Choroid plexus epithelial cell (primary cell): ENCODE results near the gene WNK3.
"Not testable (repeated sequence)": the region's sequence is repeated elsewhere in the genome, so short reads cannot be mapped to it uniquely, and the experiment has no call there.

Experiments used
- DNase-seq: peaks from one replicate; pipeline ENCODE4 v3.0.0-alpha.2; 2010; ENCODE audit warnings: low read depth
- H3K4me3 ChIP-seq: 2 replicates; pipeline ENCODE4 v1.5.1; 2011; ENCODE audit warnings: low read depth, mild to moderate bottlenecking, control low read depth, low read length, moderate library complexity
- TF ChIP-seq, protein P1 (sequence below): conservative IDR thresholded peaks from 2 replicates; pipeline ENCODE4 v1.5.1; 2011; ENCODE audit warnings: low read depth, mild to moderate bottlenecking, control low read depth, inconsistent platforms, low read length, moderate library complexity

The WNK3 gene

DNA sequence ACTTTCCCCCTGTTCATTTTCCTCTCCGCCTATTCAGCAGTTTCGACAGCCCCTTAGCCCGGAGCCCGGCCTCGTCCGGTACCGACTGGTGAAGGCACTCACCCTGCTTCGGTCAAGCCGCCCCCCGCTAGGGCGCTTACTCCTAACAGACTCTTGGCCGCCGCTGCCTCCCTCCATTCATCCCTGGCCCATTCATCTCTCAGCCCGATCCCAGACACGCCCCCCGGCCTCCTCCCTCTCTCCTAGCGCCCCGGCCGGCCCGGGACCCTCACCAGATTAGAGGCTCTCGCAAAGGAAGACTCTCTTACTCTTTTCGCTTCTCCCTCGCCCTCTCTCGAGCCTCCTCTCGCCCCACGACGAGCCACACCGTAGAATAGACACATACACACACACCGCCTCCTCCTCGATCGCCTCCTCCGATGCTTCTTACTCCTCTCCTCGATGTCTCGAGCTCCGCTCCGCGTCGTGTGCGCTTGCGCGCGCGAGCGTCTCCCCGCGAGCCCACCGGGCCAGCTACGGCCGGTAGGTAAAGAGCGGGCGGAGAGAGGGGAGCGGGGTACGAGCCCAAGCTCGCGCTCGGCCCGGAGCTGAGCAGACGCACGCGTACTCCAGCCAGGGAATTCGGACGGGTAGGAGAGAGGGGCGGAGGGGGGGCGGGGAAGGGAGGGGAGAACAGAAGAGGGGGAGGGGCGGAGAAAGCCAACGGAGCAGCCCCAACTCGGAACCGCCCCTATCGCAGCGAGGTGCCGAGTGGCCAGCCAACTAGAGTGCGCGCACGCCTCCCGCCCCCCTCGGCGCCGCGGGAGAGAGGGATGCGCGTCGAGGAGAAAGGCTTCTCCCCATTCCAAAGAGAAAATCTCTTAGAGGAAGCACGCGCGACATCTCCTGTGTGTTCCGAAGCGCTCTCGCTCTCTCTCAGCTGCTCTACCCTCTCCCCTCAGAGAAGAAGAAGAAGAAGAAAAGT is at the start of gene WNK3:
WNK3 (minus strand) TSS at position 633 of the 964 bp plus-strand sequence.
- TF ChIP-seq, protein P1, sequence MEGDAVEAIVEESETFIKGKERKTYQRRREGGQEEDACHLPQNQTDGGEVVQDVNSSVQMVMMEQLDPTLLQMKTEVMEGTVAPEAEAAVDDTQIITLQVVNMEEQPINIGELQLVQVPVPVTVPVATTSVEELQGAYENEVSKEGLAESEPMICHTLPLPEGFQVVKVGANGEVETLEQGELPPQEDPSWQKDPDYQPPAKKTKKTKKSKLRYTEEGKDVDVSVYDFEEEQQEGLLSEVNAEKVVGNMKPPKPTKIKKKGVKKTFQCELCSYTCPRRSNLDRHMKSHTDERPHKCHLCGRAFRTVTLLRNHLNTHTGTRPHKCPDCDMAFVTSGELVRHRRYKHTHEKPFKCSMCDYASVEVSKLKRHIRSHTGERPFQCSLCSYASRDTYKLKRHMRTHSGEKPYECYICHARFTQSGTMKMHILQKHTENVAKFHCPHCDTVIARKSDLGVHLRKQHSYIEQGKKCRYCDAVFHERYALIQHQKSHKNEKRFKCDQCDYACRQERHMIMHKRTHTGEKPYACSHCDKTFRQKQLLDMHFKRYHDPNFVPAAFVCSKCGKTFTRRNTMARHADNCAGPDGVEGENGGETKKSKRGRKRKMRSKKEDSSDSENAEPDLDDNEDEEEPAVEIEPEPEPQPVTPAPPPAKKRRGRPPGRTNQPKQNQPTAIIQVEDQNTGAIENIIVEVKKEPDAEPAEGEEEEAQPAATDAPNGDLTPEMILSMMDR: no peak
- H3K4me3 ChIP-seq: peak within 1 kb of the TSS; percentile 63
- peak; percentile 85 for DNase-seq

DNA sequence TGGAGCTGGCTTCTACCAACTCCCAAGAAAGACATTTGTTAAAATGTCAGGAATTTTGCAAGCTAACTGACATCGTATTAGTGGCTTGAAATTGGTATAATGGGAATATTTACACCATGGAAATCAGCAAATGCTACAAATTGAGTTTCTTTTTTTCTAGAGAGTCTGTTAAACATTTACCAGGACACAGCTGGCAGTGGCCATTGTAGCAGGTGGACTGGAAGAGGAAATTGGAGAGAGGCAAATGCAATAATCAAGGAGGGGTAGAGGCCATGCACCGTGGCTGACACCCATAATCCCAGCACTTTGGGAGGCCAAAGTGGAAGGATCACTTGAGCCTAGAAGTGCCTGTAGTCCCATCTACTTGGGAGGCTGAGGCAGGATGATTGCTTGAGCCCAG is 49.4 kb upstream of the WNK3 start:
- H3K4me3 ChIP-seq: no peak overlapping the region
- DNase-seq: no peak
- TF ChIP-seq, protein P1: no peak

DNA sequence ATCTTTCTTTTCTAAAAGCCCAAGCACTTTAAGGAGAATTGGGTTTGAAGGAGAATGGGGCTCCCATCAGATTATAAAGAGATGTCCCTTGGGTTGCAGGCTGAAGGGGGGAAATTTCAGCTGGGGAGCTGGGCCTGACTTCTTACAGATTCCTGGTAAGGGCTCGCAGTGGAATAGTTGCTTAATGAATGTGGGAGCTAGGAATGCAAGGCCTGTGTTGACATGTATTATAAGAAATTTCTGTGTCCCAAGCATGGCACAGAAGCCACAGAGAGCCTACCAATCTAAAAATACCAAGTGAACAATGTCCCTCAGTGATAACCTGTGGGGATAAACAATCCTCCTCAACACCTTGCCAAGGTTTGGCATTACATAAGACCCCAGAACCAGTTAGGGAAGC is 39.3 kb upstream of the WNK3 start:
- DNase-seq: no peak
- TF ChIP-seq, protein P1: no peak
- H3K4me3 ChIP-seq: no peak overlapping the region

DNA sequence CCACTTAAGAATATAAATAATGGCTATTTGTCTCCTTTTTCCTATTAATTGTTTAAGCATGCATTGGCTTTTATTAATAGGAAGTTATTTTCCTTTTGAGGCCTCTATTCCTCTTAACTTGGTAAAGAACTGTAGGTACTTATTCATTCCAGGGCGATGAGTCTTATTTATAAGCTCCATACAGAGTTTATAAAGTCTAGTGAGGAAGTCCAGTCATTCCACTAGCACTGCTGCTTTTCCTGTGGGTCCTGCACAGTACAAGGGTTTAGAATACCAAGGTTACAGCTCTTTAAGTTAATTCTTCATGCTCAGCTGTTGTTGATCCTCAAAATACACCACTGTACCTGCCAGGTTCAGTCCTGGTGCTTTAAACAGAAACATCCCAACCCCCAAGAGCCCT is 28.5 kb upstream of the WNK3 start:
- TF ChIP-seq, protein P1: no peak
- peak; percentile 19 for DNase-seq
- no peak overlapping the region for H3K4me3 ChIP-seq

DNA sequence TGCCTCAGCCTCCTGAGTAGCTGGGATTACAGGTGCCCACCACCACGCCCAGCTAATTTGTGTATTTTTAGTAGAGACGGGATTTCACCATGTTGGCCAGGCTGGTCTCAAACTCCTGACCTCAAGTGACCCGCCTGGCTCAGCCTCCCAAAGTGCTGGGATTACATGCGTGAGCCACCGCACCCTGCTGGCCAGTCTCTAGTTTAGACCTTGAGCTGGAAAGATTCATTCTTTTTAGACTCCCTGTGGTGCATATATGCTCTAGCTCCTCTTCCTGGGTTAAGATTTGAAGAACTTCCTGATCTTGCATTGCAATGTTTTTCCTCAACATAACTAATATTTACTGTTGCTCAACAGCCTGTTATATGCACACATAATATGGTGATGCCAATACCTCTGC is 26.8 kb upstream of the WNK3 start:
- peak; percentile 55 for DNase-seq
- H3K4me3 ChIP-seq: not testable (repeated sequence)
- TF ChIP-seq, protein P1: peak; percentile 19

DNA sequence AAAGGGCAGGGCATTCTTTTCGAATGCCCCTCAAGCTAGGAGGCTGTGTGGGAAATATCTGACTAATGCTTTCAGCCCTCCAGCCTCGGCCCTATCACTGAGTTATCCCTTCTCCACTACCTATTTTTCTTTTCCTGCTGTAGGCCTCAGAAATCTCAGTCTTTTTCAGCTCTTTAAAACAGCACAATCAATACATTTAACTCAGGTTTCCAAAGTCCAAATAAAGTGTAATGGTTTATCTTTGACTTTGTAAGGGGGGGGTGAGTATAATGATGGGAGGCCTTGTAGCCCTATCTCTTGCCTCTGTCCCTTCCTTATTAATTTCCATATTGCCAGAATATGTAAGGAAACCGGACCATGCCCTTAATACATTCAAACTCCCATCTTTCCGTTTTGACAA is 1.6 kb upstream of the WNK3 start:
- TF ChIP-seq, protein P1: no peak
- H3K4me3 ChIP-seq: peak overlapping the region; percentile 63
- DNase-seq: no peak
